Measurements from ENCODE around the gene DNHD1. TPM values are rescaled to one million over a fixed set of nuclear protein-coding genes. Genes with fewer than 3 reads are reported as not detected.

The DNHD1 gene
- total and polyA plus RNA-seq, 8 donors, result 1.9 to 11.2 (median 3.5) TPM

GRCh38 chr11:6619004-6619745 is 122.1 kb downstream of the DNHD1 start, which contains the start of gene TPP1:
TSS of gene TPP1 (minus strand) at chr11:6619422. CDS start at chr11:6619400, 22 bp downstream.
- TF ChIP-seq CTCF (IDR thresholded peaks at IDR 0.05), result no peak
- peaks cover 0 to 13% (median 5%) of the 10 kb centered on the region in 3 donors for H3K4me1 ChIP-seq
- WGBS, 2 donors, result 0% methylated on average over 16 of the region's 16 CpGs
- no peaks in the 10 kb centered on the region for H3K27me3 ChIP-seq
- peak within 1 kb of the TSS; percentile 47 to 89 (median 59) for H3K27ac ChIP-seq
- H3K9me3 ChIP-seq, result no peaks in the 10 kb centered on the region
- H3K36me3 ChIP-seq, result no peaks in the 10 kb centered on the region
- peak; percentile 82 to 95 (median 90) for DNase-seq
- intact Hi-C loops (cut with DNase I), result loop anchor here in 1 of 3 donors (10.0 kb wide), 1 partner anchor 66 kb away; the partner anchor contains the start of gene MRPL17
- FAIRE-seq, result peak; percentile 93
- ATAC-seq, result peak; percentile 97 to 99 (median 98)
- peak within 1 kb of the TSS; percentile 48 to 83 (median 65) for H3K4me3 ChIP-seq

- H3K9me3 ChIP-seq, result no peaks in the 10 kb centered on the region
- no peak for TF ChIP-seq CTCF (IDR thresholded peaks at IDR 0.05)
- no peak overlapping the region for H3K4me3 ChIP-seq
- DNase-seq, result no peak
- H3K36me3 ChIP-seq, result no peaks in the 10 kb centered on the region
- H3K27ac ChIP-seq, result no peak overlapping the region
- intact Hi-C loops (cut with DNase I), result no loop called here
- no peaks in the 10 kb centered on the region for H3K27me3 ChIP-seq
- WGBS, 2 donors, result 45 to 97% methylated on average over 1 of the region's 1 CpG
- FAIRE-seq, result no peak
- no peak for ATAC-seq
- peaks cover 4 to 13% (median 5%) of the 10 kb centered on the region in 3 donors for H3K4me1 ChIP-seq
Observed at GRCh38 chr11:6620636-6621035, 123.6 kb downstream of the DNHD1 start.

Other genes with a start within 250 kb of the DNHD1 start
- gene CCKBR, start 237.4 kb upstream of the DNHD1 start, total RNA-seq, result 10 to 100 TPM in 2 of 6 donors, 1 to 10 TPM in 4; 1.3 to 19.7 (median 3.1) TPM
- gene CCKBR, start 237.4 kb upstream of the DNHD1 start, polyA plus RNA-seq, result 1 to 10 TPM; 2.5 to 7.7 TPM
- gene CAVIN3, start 176.8 kb upstream of the DNHD1 start, total RNA-seq, result 10 to 100 TPM in 5 of 6 donors, 1 to 10 TPM in 1; 9.7 to 16.7 (median 14.7) TPM
- gene CAVIN3, start 176.8 kb upstream of the DNHD1 start, polyA plus RNA-seq, result 10 to 100 TPM; 20.8 to 28.7 TPM
- gene SMPD1, start 106.8 kb upstream of the DNHD1 start, total RNA-seq, result 10 to 100 TPM; 19.4 to 32.3 (median 28.4) TPM
- gene SMPD1, start 106.8 kb upstream of the DNHD1 start, polyA plus RNA-seq, result 10 to 100 TPM; 30.6 to 62.0 TPM
- gene APBB1, start 78.2 kb upstream of the DNHD1 start, total RNA-seq, result 10 to 100 TPM; 11.4 to 23.0 (median 13.9) TPM
- gene APBB1, start 78.2 kb upstream of the DNHD1 start, polyA plus RNA-seq, result 10 to 100 TPM; 22.7 to 69.3 TPM
- gene HPX, start 56.3 kb upstream of the DNHD1 start, total RNA-seq, result 1 to 10 TPM in 5 of 6 donors, under 1 TPM in 1; 0.91 to 4.1 (median 1.8) TPM
- 1 to 10 TPM; 4.2 to 5.2 TPM for gene HPX, start 56.3 kb upstream of the DNHD1 start, polyA plus RNA-seq
- 10 to 100 TPM in 1 of 6 donors, 1 to 10 TPM in 5; 5.2 to 13.7 (median 6.8) TPM for gene TRIM3, start 23.3 kb upstream of the DNHD1 start, total RNA-seq
- gene TRIM3, start 23.3 kb upstream of the DNHD1 start, polyA plus RNA-seq, result 10 to 100 TPM; 16.5 to 30.8 TPM
- 10 to 100 TPM; 30.5 to 44.9 (median 35.0) TPM for gene ARFIP2, start 15.9 kb upstream of the DNHD1 start, total RNA-seq
- gene ARFIP2, start 15.9 kb upstream of the DNHD1 start, polyA plus RNA-seq, result 10 to 100 TPM; 53.7 to 92.0 TPM
- 10 to 100 TPM; 11.8 to 20.9 (median 16.1) TPM for gene TIMM10B, start 15.8 kb upstream of the DNHD1 start, total RNA-seq
- 10 to 100 TPM in 1 of 2 donors, 1 to 10 TPM in 1; 8.2 to 19.4 TPM for gene TIMM10B, start 15.8 kb upstream of the DNHD1 start, polyA plus RNA-seq
- gene RRP8, start 106.3 kb downstream of the DNHD1 start, total RNA-seq, result 10 to 100 TPM in 2 of 6 donors, 1 to 10 TPM in 4; 6.3 to 15.0 (median 8.7) TPM
- gene RRP8, start 106.3 kb downstream of the DNHD1 start, polyA plus RNA-seq, result 10 to 100 TPM; 16.6 to 25.0 TPM
- 10 to 100 TPM; 47.9 to 90.0 (median 67.4) TPM for gene ILK, start 106.5 kb downstream of the DNHD1 start, total RNA-seq
- gene ILK, start 106.5 kb downstream of the DNHD1 start, polyA plus RNA-seq, result 100 to 1,000 TPM in 1 of 2 donors, 10 to 100 TPM in 1; 98.5 to 137 TPM
- 10 to 100 TPM; 53.5 to 96.7 (median 75.6) TPM for gene TAF10, start 114.9 kb downstream of the DNHD1 start, total RNA-seq
- gene TAF10, start 114.9 kb downstream of the DNHD1 start, polyA plus RNA-seq, result 100 to 1,000 TPM; 116 TPM
- gene TPP1, start 122.1 kb downstream of the DNHD1 start, total RNA-seq, result 10 to 100 TPM; 19.6 to 88.6 (median 24.6) TPM
- 10 to 100 TPM; 21.0 to 33.0 TPM for gene TPP1, start 122.1 kb downstream of the DNHD1 start, polyA plus RNA-seq
- gene DCHS1, start 158.5 kb downstream of the DNHD1 start, total RNA-seq, result 1 to 10 TPM; 2.3 to 4.1 (median 3.3) TPM
- gene DCHS1, start 158.5 kb downstream of the DNHD1 start, polyA plus RNA-seq, result 1 to 10 TPM; 4.0 to 4.8 TPM
- 10 to 100 TPM; 10.6 to 24.5 (median 19.8) TPM for gene MRPL17, start 186.1 kb downstream of the DNHD1 start, total RNA-seq
- 10 to 100 TPM; 33.6 to 33.8 TPM for gene MRPL17, start 186.1 kb downstream of the DNHD1 start, polyA plus RNA-seq